ENCODE measurements around the gene ZNF592. TPM values are rescaled to one million over a fixed set of nuclear protein-coding genes. Genes with fewer than 3 reads are reported as not detected.

ZNF592 gene
- total RNA-seq, 2 experiments from 2014 or later = 18.1 to 18.3 TPM

DNA sequence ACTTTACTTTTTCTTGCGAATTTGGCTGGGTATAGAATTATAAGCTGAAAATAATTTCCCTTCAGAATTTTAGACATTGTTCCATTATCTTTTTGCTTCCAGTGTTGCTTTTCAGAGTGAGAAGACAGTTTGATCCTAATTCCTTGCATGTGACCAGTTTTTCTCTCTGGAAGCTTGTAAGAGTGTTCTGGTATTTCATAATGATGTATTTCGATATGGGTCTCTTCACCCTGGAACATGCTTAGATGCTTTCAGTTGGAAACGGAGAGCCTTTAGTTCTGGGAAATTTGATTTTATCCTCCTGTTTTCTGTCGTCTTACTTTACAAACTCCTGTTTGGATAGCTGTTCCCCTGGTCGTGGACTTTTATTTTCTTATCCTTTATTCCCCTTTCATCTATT, 82.6 kb downstream of the ZNF592 start:
- Mint-ChIP-seq H3K27me3 (no peaks in the 10 kb centered on the region), H3K4me3 (no peak overlapping the region), H3K4me1 (ENCODE audit: low read depth) (no peaks in the 10 kb centered on the region), H3K36me3 (ENCODE audit: low read depth) (no peaks in the 10 kb centered on the region), H3K27ac (no peak overlapping the region), H3K9me3 (no peaks in the 10 kb centered on the region)
- TF ChIP-seq, protein P1, sequence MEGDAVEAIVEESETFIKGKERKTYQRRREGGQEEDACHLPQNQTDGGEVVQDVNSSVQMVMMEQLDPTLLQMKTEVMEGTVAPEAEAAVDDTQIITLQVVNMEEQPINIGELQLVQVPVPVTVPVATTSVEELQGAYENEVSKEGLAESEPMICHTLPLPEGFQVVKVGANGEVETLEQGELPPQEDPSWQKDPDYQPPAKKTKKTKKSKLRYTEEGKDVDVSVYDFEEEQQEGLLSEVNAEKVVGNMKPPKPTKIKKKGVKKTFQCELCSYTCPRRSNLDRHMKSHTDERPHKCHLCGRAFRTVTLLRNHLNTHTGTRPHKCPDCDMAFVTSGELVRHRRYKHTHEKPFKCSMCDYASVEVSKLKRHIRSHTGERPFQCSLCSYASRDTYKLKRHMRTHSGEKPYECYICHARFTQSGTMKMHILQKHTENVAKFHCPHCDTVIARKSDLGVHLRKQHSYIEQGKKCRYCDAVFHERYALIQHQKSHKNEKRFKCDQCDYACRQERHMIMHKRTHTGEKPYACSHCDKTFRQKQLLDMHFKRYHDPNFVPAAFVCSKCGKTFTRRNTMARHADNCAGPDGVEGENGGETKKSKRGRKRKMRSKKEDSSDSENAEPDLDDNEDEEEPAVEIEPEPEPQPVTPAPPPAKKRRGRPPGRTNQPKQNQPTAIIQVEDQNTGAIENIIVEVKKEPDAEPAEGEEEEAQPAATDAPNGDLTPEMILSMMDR (IDR thresholded peaks at IDR 0.05) = no peak
- no peak for DNase-seq
- ChIA-PET CTCF (interaction anchor here (0.7 kb wide), 1 partner anchor 47 kb away, joined by 3 read pairs; no protein-coding TSS in a partner anchor), POLR2A (no interaction called here)
- ATAC-seq = no peak
- intact Hi-C loops (cut with micrococcal nuclease) = no loop called here

DNA sequence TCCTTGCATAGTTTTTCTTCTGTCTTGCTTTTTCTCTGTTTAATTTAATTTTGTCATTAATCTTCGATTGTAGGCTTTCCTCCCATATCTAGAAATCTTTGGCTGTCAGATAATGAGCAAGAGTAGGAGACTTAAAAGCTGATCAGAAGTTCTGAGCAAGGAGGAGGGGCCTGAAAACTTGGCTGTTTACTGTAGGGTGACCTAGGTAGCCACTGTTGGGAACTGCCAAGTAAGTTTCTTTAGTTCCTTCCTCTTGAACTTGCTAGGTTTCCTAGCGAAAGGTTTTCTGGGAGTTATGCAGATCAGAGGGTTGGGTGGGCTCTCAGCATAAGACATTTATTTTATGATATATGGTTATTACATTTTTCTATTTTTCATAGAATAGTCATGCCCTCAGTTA, 83.2 kb downstream of the ZNF592 start:
- H3K27me3 Mint-ChIP-seq = no peaks in the 10 kb centered on the region
- no peak overlapping the region for H3K4me3 Mint-ChIP-seq
- DNase-seq (no peak), ATAC-seq (no peak)
- H3K4me1 Mint-ChIP-seq (ENCODE audit: low read depth) = no peaks in the 10 kb centered on the region
- H3K36me3 Mint-ChIP-seq (ENCODE audit: low read depth) = no peaks in the 10 kb centered on the region
- intact Hi-C loops (cut with micrococcal nuclease) = no loop called here
- CTCF ChIA-PET = interaction anchor here (0.7 kb wide), 1 partner anchor 47 kb away, joined by 3 read pairs; no protein-coding TSS in a partner anchor
- no peaks in the 10 kb centered on the region for H3K9me3 Mint-ChIP-seq
- H3K27ac Mint-ChIP-seq = no peak overlapping the region
- TF ChIP-seq, protein P1 (IDR thresholded peaks at IDR 0.05) = no peak
- POLR2A ChIA-PET = no interaction called here

DNA sequence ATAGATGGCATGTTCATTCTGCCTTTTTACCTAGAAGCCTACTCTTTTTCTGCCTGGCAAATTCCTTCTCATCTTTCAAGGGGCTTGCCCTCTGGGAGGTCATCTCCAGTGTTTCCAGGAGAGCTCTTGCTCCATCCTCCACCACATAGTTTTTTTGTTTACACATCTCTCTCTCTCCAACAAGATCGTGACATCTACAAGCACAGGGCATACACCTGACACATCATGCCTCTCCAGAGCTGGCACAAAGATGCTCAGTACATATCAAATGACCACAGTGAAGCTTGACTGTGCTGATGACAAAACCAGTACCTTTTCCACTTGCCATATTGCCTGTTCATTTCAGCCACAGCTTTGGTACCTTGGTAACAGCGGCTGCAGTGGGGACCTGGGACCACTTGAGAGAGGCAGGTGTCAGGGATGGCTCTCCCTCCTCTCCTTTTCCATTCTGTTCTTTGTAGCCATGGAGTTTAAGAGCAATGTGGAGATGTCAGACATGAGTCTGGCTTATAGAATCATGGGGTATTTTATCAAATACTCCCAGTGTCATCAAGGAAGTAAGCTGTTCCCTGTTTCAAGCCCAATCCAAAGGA, 84.2 kb downstream of the ZNF592 start:
- no peaks in the 10 kb centered on the region for H3K4me1 Mint-ChIP-seq (ENCODE audit: low read depth)
- no peaks in the 10 kb centered on the region for H3K36me3 Mint-ChIP-seq (ENCODE audit: low read depth)
- POLR2A ChIA-PET = no interaction called here
- ATAC-seq (no peak), DNase-seq (no peak)
- TF ChIP-seq, protein P1 (IDR thresholded peaks at IDR 0.05) = no peak
- intact Hi-C loops (cut with micrococcal nuclease) = no loop called here
- no peak overlapping the region for H3K27ac Mint-ChIP-seq
- CTCF ChIA-PET = interaction anchor here (1.8 kb wide), 1 partner anchor 14 kb away, joined by 6 read pairs; no protein-coding TSS in a partner anchor
- no peaks in the 10 kb centered on the region for H3K27me3 Mint-ChIP-seq
- H3K4me3 Mint-ChIP-seq = no peak overlapping the region
- H3K9me3 Mint-ChIP-seq = no peaks in the 10 kb centered on the region

DNA sequence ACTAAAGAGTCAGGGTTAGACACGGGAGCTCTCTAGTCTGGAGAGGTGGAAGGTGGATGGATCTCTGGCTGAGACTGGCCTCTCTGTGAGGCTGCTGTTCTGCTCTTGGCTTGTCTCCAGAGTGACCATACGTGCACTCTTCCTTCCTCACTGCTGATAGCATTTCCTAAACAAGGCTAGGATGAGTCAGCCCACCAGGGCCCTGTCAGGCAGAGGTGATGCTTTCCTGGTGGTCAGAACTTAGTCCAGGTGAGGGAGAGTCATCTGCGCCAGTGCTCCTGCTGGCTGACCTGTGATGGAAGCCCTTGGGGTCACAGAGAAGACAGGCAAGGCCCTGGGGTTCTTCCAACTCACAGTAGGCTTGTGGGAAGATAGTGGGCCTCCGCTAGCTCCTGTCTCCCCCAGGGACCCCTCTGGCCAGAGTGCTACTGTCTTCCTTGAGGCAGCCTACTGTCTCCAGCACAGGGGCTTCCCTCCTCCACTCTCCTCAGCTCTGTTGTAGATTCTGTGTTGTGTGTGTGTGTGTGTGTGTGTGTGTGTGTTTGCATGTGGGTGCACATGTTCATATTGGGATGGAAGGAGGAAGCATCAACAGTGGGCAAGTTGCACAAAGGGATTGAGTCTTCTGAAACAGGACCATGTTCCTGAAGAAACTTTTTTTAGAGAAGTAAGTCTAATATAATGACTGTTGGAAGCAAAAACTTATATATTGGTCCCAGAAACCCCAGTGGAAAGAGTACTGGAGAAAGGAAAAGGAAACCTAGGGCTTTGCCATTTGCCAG, 85.2 kb downstream of the ZNF592 start:
- TF ChIP-seq, protein P1 (IDR thresholded peaks at IDR 0.05) = no peak
- intact Hi-C loops (cut with micrococcal nuclease) = no loop called here
- ChIA-PET CTCF (interaction anchor here (1.5 to 1.8 kb wide), 2 partner anchors 11 to 13 kb away, joined by 6 read pairs; no protein-coding TSS in a partner anchor), POLR2A (no interaction called here)
- H3K4me3 Mint-ChIP-seq = no peak overlapping the region
- H3K9me3 Mint-ChIP-seq = no peaks in the 10 kb centered on the region
- no peak overlapping the region for H3K27ac Mint-ChIP-seq
- DNase-seq (no peak), ATAC-seq (no peak)
- no peaks in the 10 kb centered on the region for H3K36me3 Mint-ChIP-seq (ENCODE audit: low read depth)
- H3K27me3 Mint-ChIP-seq = no peaks in the 10 kb centered on the region
- H3K4me1 Mint-ChIP-seq (ENCODE audit: low read depth) = no peaks in the 10 kb centered on the region
